Prostate gland (tissue), 2 donors: ENCODE results near the gene DPYD. TPM values are rescaled to one million over a fixed set of nuclear protein-coding genes. Genes with fewer than 3 reads are reported as not detected.

Experiments
- DNase-seq: peaks from one replicate; pipeline ENCODE4 v3.0.0-alpha.2; 2019; ENCODE audit warnings: low spot score
- H3K27ac ChIP-seq, 2 donors: fragments of 200-600 bp; sonication (generic); 2 replicates each; pipeline ENCODE4 v1.5.1; 2017 to 2019
- H3K27me3 ChIP-seq: fragments of 200-600 bp; sonication (generic); replicated peaks from 2 replicates; pipeline ENCODE4 v1.5.1; 2019; ENCODE audit not compliant: insufficient read depth
- H3K36me3 ChIP-seq, 2 donors: fragments of 200-600 bp; sonication (generic); 1 replicate in 1 of 2; 2 replicates in 1 of 2; pipeline versions ENCODE4 v1.5.1 to v1.8.1; 2017 to 2019
- H3K4me1 ChIP-seq: fragments of 200-600 bp; sonication (generic); replicated peaks from 2 replicates; pipeline ENCODE4 v1.5.1; 2019
- H3K4me3 ChIP-seq, 2 donors: fragments of 200-600 bp; sonication (generic); 2 replicates each; pipeline ENCODE4 v1.5.1; 2017 to 2019
- H3K9me3 ChIP-seq: fragments of 200-600 bp; sonication (generic); 2 replicates; pipeline ENCODE4 v1.5.1; 2017
- CTCF ChIP-seq, 4 experiments: fragments of 200-600 bp in 2 of 4; fragments of 450-650 bp in 2 of 4; sonication (generic) in 2 of 4; IDR thresholded peaks; 1 replicate in 3 of 4; 2 replicates in 1 of 4; pipeline ENCODE4 v1.5.1; 2016 to 2019; ENCODE audit warnings: antibody characterized with exemption in 4 of 4, mild to moderate bottlenecking in 2 of 4, moderate library complexity in 2 of 4
- POLR2A ChIP-seq: fragments of 450-650 bp; IDR thresholded peaks from one replicate; pipeline ENCODE4 v1.6.1; 2016; ENCODE audit warnings: antibody characterized with exemption, mild to moderate bottlenecking
- POLR2AphosphoS5 ChIP-seq: sonication (generic); formaldehyde crosslinking; IDR thresholded peaks from one replicate; pipeline ENCODE4 v1.6.1; 2017; ENCODE audit warnings: antibody characterized with exemption
- WGBS: methylation state at CpG from one replicate; pipeline ENCODE4 v1.1.5; 2018; 5-methylcytosine and 5-hydroxymethylcytosine counted together
- intact Hi-C: fragments of 100-400 bp; cut with DNase I; formaldehyde crosslinking; loops from one replicate; pipeline ENCODE4 v1.14.2; 2022
- total RNA-seq, 2 donors: library from RNA; depleted of rRNA; stranded (reverse); fragments of >200 nt; gene quantifications; one replicate each; pipeline ENCODE4 v1.1.0, GENCODE V29; 2016

DPYD gene
- total RNA-seq, 2 donors from 2014 or later, result 18.2 to 19.7 TPM

- DNase-seq, result no peak
- 76% methylated on average over 8 of the region's 8 CpGs for whole genome bisulfite sequencing
- TF ChIP-seq POLR2AphosphoS5 (no peak), POLR2A (no peak), CTCF (IDR thresholded peaks at IDR 0.05) (no peak)
- Histone ChIP-seq H3K27me3 (no peaks in the 10 kb centered on the region), H3K4me1 (no peaks in the 10 kb centered on the region), H3K4me3 (no peak overlapping the region), H3K9me3 (no peaks in the 10 kb centered on the region), H3K36me3 (no peaks in the 10 kb centered on the region), H3K27ac (no peak overlapping the region)
- intact Hi-C loops, result no loop called here
Measured at GRCh38 chr1:97119260-97120158, 801.3 kb downstream of the DPYD start.

GRCh38 chr1:97114842-97115241, 806.0 kb downstream of the DPYD start:
- no peaks in the 10 kb centered on the region for H3K9me3 ChIP-seq
- no peak overlapping the region for H3K4me3 ChIP-seq
- no peaks in the 10 kb centered on the region for H3K4me1 ChIP-seq
- intact Hi-C loops, result no loop called here
- WGBS, result 79% methylated on average over 2 of the region's 2 CpGs
- TF ChIP-seq CTCF (IDR thresholded peaks at IDR 0.05) (no peak), POLR2A (no peak), POLR2AphosphoS5 (no peak)
- DNase-seq, result no peak
- no peaks in the 10 kb centered on the region for H3K27me3 ChIP-seq
- no peak overlapping the region for H3K27ac ChIP-seq
- H3K36me3 ChIP-seq, result no peaks in the 10 kb centered on the region

GRCh38 chr1:97112442-97112841, 808.4 kb downstream of the DPYD start:
- H3K4me3 ChIP-seq, result no peak overlapping the region
- no peaks in the 10 kb centered on the region for H3K36me3 ChIP-seq
- WGBS, result 87% methylated on average over 3 of the region's 3 CpGs
- intact Hi-C loops, result no loop called here
- no peaks in the 10 kb centered on the region for H3K9me3 ChIP-seq
- H3K27me3 ChIP-seq, result no peaks in the 10 kb centered on the region
- no peaks in the 10 kb centered on the region for H3K4me1 ChIP-seq
- no peak for DNase-seq
- no peak for TF ChIP-seq POLR2A
- no peak for TF ChIP-seq CTCF (IDR thresholded peaks at IDR 0.05)
- TF ChIP-seq POLR2AphosphoS5, result no peak
- no peak overlapping the region for H3K27ac ChIP-seq

- Histone ChIP-seq H3K4me1 (no peaks in the 10 kb centered on the region), H3K9me3 (no peaks in the 10 kb centered on the region), H3K27me3 (no peaks in the 10 kb centered on the region), H3K27ac (no peak overlapping the region), H3K4me3 (no peak overlapping the region), H3K36me3 (no peaks in the 10 kb centered on the region)
- DNase-seq, result no peak
- no peak for TF ChIP-seq CTCF (IDR thresholded peaks at IDR 0.05)
- TF ChIP-seq POLR2AphosphoS5, result no peak
- TF ChIP-seq POLR2A, result no peak
- 56% methylated on average over 1 of the region's 1 CpG for WGBS
- intact Hi-C loops, result no loop called here
Measured at GRCh38 chr1:97108179-97108578, 812.7 kb downstream of the DPYD start.

GRCh38 chr1:97105531-97105930, 815.3 kb downstream of the DPYD start:
- no peak overlapping the region for H3K4me3 ChIP-seq
- WGBS, result 68% methylated on average over 2 of the region's 2 CpGs
- intact Hi-C loops, result no loop called here
- no peak for DNase-seq
- TF ChIP-seq POLR2AphosphoS5, result no peak
- TF ChIP-seq POLR2A, result no peak
- TF ChIP-seq CTCF (IDR thresholded peaks at IDR 0.05), result no peak
- no peak overlapping the region for H3K27ac ChIP-seq
- no peaks in the 10 kb centered on the region for H3K9me3 ChIP-seq
- H3K36me3 ChIP-seq, result no peaks in the 10 kb centered on the region
- H3K4me1 ChIP-seq, result no peaks in the 10 kb centered on the region
- H3K27me3 ChIP-seq, result no peaks in the 10 kb centered on the region
